Raji (cell line): ENCODE measurements around the gene PDE1C.

Experiments used
- POLR2A ChIP-seq: IDR thresholded peaks from 2 replicates; pipeline ENCODE4 v1.6.1; 2011; ENCODE audit warnings: low read depth, low read length, control low read depth; ENCODE audit not compliant: insufficient read depth

The PDE1C gene

GRCh38 chr7:31955021-31955420, 115.2 kb downstream of the PDE1C start:
- no peak for TF ChIP-seq POLR2A

- TF ChIP-seq POLR2A, result no peak
Measured at GRCh38 chr7:31954500-31954899, 115.7 kb downstream of the PDE1C start.

- TF ChIP-seq POLR2A, result no peak
Measured at GRCh38 chr7:31953432-31953831, 116.8 kb downstream of the PDE1C start.

- no peak for TF ChIP-seq POLR2A
Measured at GRCh38 chr7:31950091-31950755, 120.0 kb downstream of the PDE1C start.

GRCh38 chr7:31948029-31948428, 122.2 kb downstream of the PDE1C start:
- no peak for TF ChIP-seq POLR2A

GRCh38 chr7:31940167-31940566, 130.0 kb downstream of the PDE1C start:
- no peak for TF ChIP-seq POLR2A

- no peak for TF ChIP-seq POLR2A
Measured at GRCh38 chr7:31939076-31939475, 131.1 kb downstream of the PDE1C start.

GRCh38 chr7:31938650-31939049, 131.6 kb downstream of the PDE1C start:
- no peak for TF ChIP-seq POLR2A

- TF ChIP-seq POLR2A, result no peak
Measured at GRCh38 chr7:31937982-31938381, 132.2 kb downstream of the PDE1C start.

- TF ChIP-seq POLR2A, result no peak
Measured at GRCh38 chr7:31935124-31936054, 134.8 kb downstream of the PDE1C start.

GRCh38 chr7:31934551-31934950, 135.7 kb downstream of the PDE1C start:
- TF ChIP-seq POLR2A, result no peak

GRCh38 chr7:31933481-31933880, 136.7 kb downstream of the PDE1C start:
- no peak for TF ChIP-seq POLR2A

- no peak for TF ChIP-seq POLR2A
Measured at GRCh38 chr7:31926991-31927584, 143.1 kb downstream of the PDE1C start.

GRCh38 chr7:31925753-31926454, 144.3 kb downstream of the PDE1C start:
- no peak for TF ChIP-seq POLR2A

- TF ChIP-seq POLR2A, result no peak
Measured at GRCh38 chr7:31924251-31924650, 146.0 kb downstream of the PDE1C start.
